K562 (cell line): ENCODE results near the gene KIF5A. TPM values are rescaled to one million over a fixed set of nuclear protein-coding genes. Genes with fewer than 3 reads are reported as not detected.

Source experiments
- ATAC-seq: fragments of 200-7000 bp; cut with Tn5 transposase; 3 replicates; pipeline ENCODE4 v1.9.1; 2020; ENCODE audit warnings: moderate library complexity
- BruUV-seq: library from RNA; stranded (reverse); fragments of 400-500 nt; replicated peaks from 2 replicates; lab custom pipeline; 2021; lab: Mats Ljungman, UMichigan
- CTCF ChIA-PET: fragments of 300-600 bp; formaldehyde crosslinking; extraction: SDS; loops from one replicate; lab custom pipeline; 2021; ENCODE audit warnings: low intra/inter-chr PET ratio; lab: Yijun Ruan, JAX
- POLR2A ChIA-PET: fragments of 300-600, 350-650 bp; sonication (Branson Sonifier 250); formaldehyde crosslinking; extraction: SDS; loops from one replicate; lab custom pipeline; 2021; ENCODE audit warnings: antibody characterized with exemption, inconsistent platforms; lab: Yijun Ruan, JAX
- DNase-seq, 4 experiments: peaks; one replicate each; pipeline versions ENCODE4 v3.0.0 to v3.0.0-alpha.2; 2011 to 2018; ENCODE audit warnings: low spot score in 3 of 4, mixed read lengths in 3 of 4; ENCODE audit errors: extremely low read depth in 1 of 4
- FAIRE-seq: peaks from 2 replicates; lab custom pipeline; 2011; peaks lifted over from hg19 to GRCh38; lab: Jason Lieb, UNC
- H2AFZ ChIP-seq: 2 replicates; pipeline ENCODE4 v1.6.0; 2011; ENCODE audit warnings: low read depth, low read length, control low read depth, inconsistent platforms
- H3K27ac ChIP-seq: fragments of 200-600 bp; 3 replicates; pipeline ENCODE4 v1.8.0; 2011; ENCODE audit warnings: low read depth, mild to moderate bottlenecking, control low read depth, inconsistent platforms, low read length, moderate library complexity, mixed read lengths; ENCODE audit errors: extremely low read depth
- H3K27me3 ChIP-seq, 2 experiments: fragments of 300-600 bp in 1 of 2; 2 replicates in 1 of 2; 3 replicates in 1 of 2; pipeline versions ENCODE4 v1.6.0 to v1.8.0; 2011; ENCODE audit warnings: inconsistent platforms in 2 of 2, low read length in 2 of 2, mild to moderate bottlenecking in 1 of 2, mixed read lengths in 1 of 2, moderate library complexity in 1 of 2; ENCODE audit not compliant: control insufficient read depth in 2 of 2, insufficient read depth in 2 of 2
- H3K36me3 ChIP-seq: fragments of 300-600 bp; 3 replicates; pipeline ENCODE4 v1.8.0; 2011; ENCODE audit warnings: mild to moderate bottlenecking, low read length, inconsistent platforms; ENCODE audit not compliant: control insufficient read depth, insufficient read depth
- H3K4me1 ChIP-seq, 2 experiments: fragments of 200-600 bp in 1 of 2; replicated peaks in 1 of 2; 2 replicates in 1 of 2; 3 replicates in 1 of 2; pipeline versions ENCODE4 v1.5.1 to v1.8.0; 2011; ENCODE audit warnings: inconsistent platforms in 2 of 2, low read length in 2 of 2, mild to moderate bottlenecking in 1 of 2, mixed read lengths in 1 of 2, moderate library complexity in 1 of 2; ENCODE audit not compliant: control insufficient read depth in 2 of 2, insufficient read depth in 2 of 2
- H3K4me2 ChIP-seq: 2 replicates; pipeline ENCODE4 v1.6.1; 2011; ENCODE audit warnings: low read length, control low read depth, inconsistent platforms, mixed read lengths; ENCODE audit not compliant: insufficient read depth
- H3K4me3 ChIP-seq: fragments of 200-600 bp; sonication (generic), shearing (Covaris generic); 2 replicates; pipeline ENCODE4 v1.5.1; 2016; ENCODE audit warnings: control low read depth, inconsistent platforms
- H3K79me2 ChIP-seq: fragments of 200-600 bp; 3 replicates; pipeline ENCODE4 v1.8.0; 2011; ENCODE audit warnings: low read length, inconsistent platforms; ENCODE audit not compliant: control insufficient read depth, insufficient read depth
- H3K9ac ChIP-seq, 2 experiments: 2 replicates each; pipeline versions ENCODE4 v1.6.0 to v1.6.1; 2011; ENCODE audit warnings: low read depth in 2 of 2, low read length in 2 of 2, control low read depth in 1 of 2, inconsistent platforms in 1 of 2, mild to moderate bottlenecking in 1 of 2, mixed read lengths in 1 of 2; ENCODE audit not compliant: insufficient read depth in 1 of 2
- H3K9me1 ChIP-seq: one replicate; pipeline ENCODE4 v1.6.0; 2011; ENCODE audit warnings: inconsistent platforms, mild to moderate bottlenecking, low read length, moderate library complexity; ENCODE audit not compliant: control insufficient read depth, insufficient read depth
- H3K9me3 ChIP-seq: replicated peaks from 2 replicates; pipeline ENCODE4 v1.5.1; 2011; ENCODE audit warnings: low read depth, low read length, inconsistent platforms; ENCODE audit not compliant: control insufficient read depth, insufficient read depth
- H4K20me1 ChIP-seq: replicated peaks from 2 replicates; pipeline ENCODE4 v1.6.1; 2011; ENCODE audit warnings: low read length, inconsistent platforms, mixed read lengths; ENCODE audit not compliant: control insufficient read depth, insufficient read depth
- CEBPB ChIP-seq: fragments of 450-650 bp; IDR thresholded peaks from 2 replicates; pipeline ENCODE4 v1.6.1; 2016; ENCODE audit warnings: missing genetic modification characterization, missing compliant biosample characterization
- CEBPG ChIP-seq, 3 experiments: fragments of 200-800 bp in 1 of 3; sonication (Bioruptor generic) in 1 of 3; sonication (generic) in 1 of 3; formaldehyde crosslinking in 1 of 3; IDR thresholded peaks in 2 of 3; conservative IDR thresholded peaks in 1 of 3; 2 replicates each; pipeline versions ENCODE4 v1.6.1 to v1.8.0; 2016 to 2022; ENCODE audit warnings: missing compliant biosample characterization in 2 of 3, missing genetic modification characterization in 2 of 3, mild to moderate bottlenecking in 1 of 3, missing genetic modification reagents in 1 of 3
- EHMT2 ChIP-seq: fragments of 450-650 bp; IDR thresholded peaks from 2 replicates; pipeline ENCODE4 v1.6.1; 2018; ENCODE audit warnings: antibody characterized with exemption
- ESRRB ChIP-seq: fragments of 250-450 bp; sonication (Bioruptor Pico); IDR thresholded peaks from 2 replicates; pipeline ENCODE4 v1.5.0; 2020; ENCODE audit warnings: mild to moderate bottlenecking, moderate library complexity, borderline replicate concordance
- JUND ChIP-seq, 2 experiments: IDR thresholded peaks; 2 replicates in 1 of 2; 3 replicates in 1 of 2; pipeline ENCODE4 v1.6.1; 2011; ENCODE audit warnings: borderline replicate concordance in 2 of 2, low read depth in 2 of 2, low read length in 2 of 2, improper control_type of control experiment in 1 of 2, missing biosample characterization in 1 of 2, missing genetic modification characterization in 1 of 2, missing genetic modification reagents in 1 of 2
- PRDM10 ChIP-seq: fragments of 450-650 bp; IDR thresholded peaks from 2 replicates; pipeline ENCODE4 v1.6.1; 2018; ENCODE audit not compliant: partially characterized antibody
- ZNF589 ChIP-seq: fragments of 200-800 bp; sonication (Bioruptor generic); IDR thresholded peaks from 2 replicates; pipeline ENCODE4 v1.6.1; 2016; ENCODE audit warnings: low read depth, missing genetic modification characterization, missing compliant biosample characterization
- WGBS: fragments of 100-300 bp; shearing (Covaris generic); methylation state at CpG from one replicate; pipeline ENCODE4 v1.1.6; 2016; ENCODE audit warnings: low coverage, mixed read lengths; ENCODE audit not compliant: insufficient coverage; ENCODE audit errors: missing lambda C conversion rate; 5-methylcytosine and 5-hydroxymethylcytosine counted together
- in situ Hi-C: fragments of 300-500 bp; cut with MboI; formaldehyde crosslinking; loops from 4 replicates; pipeline ENCODE4 v1.15.0; 2018; ENCODE audit warnings: inconsistent platforms, mixed read lengths
- intact Hi-C: fragments of 100-400 bp; cut with micrococcal nuclease; formaldehyde crosslinking; loops from 2 replicates; pipeline ENCODE4 v1.14.2; 2022
- polyA plus RNA-seq, 8 experiments: library from polyadenylated mRNA; depleted of rRNA in 4 of 8; stranded (reverse) in 5 of 8; unstranded in 3 of 8; fragments of >200 nt; fragmentation: Nextera tagmentation in 2 of 8; fragmentation: Illumina TruSeq in 1 of 8; extraction: Ambion mirVana in 2 of 8; extraction: Trizol in 1 of 8; gene quantifications; 2 replicates each; pipeline versions ENCODE4 v1.2.1 to v1.2.3, GENCODE V29; 2011 to 2014; ENCODE audit warnings: inconsistent platforms in 1 of 8, missing spikeins in 1 of 8
- total RNA-seq, 7 experiments: library from RNA; depleted of rRNA in 6 of 7; stranded (reverse); fragments of >200 nt in 6 of 7; fragmentation: Illumina TruSeq in 2 of 7; extraction: Trizol in 2 of 7; gene quantifications; 2 replicates each; pipeline versions ENCODE4 v1.2.1 to v1.2.3, GENCODE V29; 2011 to 2021; ENCODE audit warnings: low replicate concordance in 1 of 7

Gene KIF5A
- total and polyA plus RNA-seq, 9 of the 15 experiments (the other 6 are each of a cell fraction or from before 2014, with no cell fraction given) = 3.4 to 17.7 (median 8.0) TPM

GRCh38 chr12:57612711-57613426 is 63.0 kb downstream of the KIF5A start (continued):
- no peak for TF ChIP-seq JUND (IDR thresholded peaks at IDR 0.05; ENCODE audit: borderline replicate concordance, low read depth, low read length)
- TF ChIP-seq JUND (tag; IDR thresholded peaks at IDR 0.05; ENCODE audit: borderline replicate concordance, low read depth, low read length) = no peak

GRCh38 chr12:57613427-57614109 is 63.7 kb downstream of the KIF5A start:
- POLR2A ChIA-PET = interaction anchor here (0.6 to 2.4 kb wide), 10 partner anchors 13 to 119 kb away, joined by 3 to 10 read pairs (median 4); partner anchors contain the start of gene DDIT3
- peak overlapping the region; percentile 67 for H3K4me2 ChIP-seq
- WGBS = 35% methylated on average over 10 of the region's 10 CpGs
- no peaks in the 10 kb centered on the region for H3K9me3 ChIP-seq
- TF ChIP-seq CEBPB (tag) (peak; percentile 70), EHMT2 (no peak), ESRRB (CRISPR knock-in tag) (no peak), PRDM10 (peak; percentile 66), CEBPG (CRISPR knock-in tag; IDR thresholded peaks at IDR 0.05) (no peak), CEBPG (tag; conservative IDR thresholded peaks at IDR 0.05 in 1 of 2, IDR thresholded peaks at IDR 0.05 in 1 of 2) (peak in 1 of 2 experiments; percentile 34; a peak in 1 of 4 replicates), ZNF589 (CRISPR knock-in tag) (no peak)
- TF ChIP-seq, all 486 proteins: peak for 3
- FAIRE-seq (no peak), ATAC-seq (no peak; the same call in 1 of the 3 replicates), DNase-seq (no peak)
- H3K9me1 ChIP-seq = peaks cover 4% of the 10 kb centered on the region
- H2AFZ ChIP-seq = peak overlapping the region; percentile 70
- CTCF ChIA-PET = no interaction called here
- BruUV-seq = no TSS peak
- in situ Hi-C loops = no loop called here
- H3K27me3 ChIP-seq = no peaks in the 10 kb centered on the region
- H3K79me2 ChIP-seq = peaks cover 2% of the 10 kb centered on the region; the same call in 2 of the 3 replicates
- no peak overlapping the region for H3K4me3 ChIP-seq
- peaks cover 55 to 60% of the 10 kb centered on the region in 2 experiments for H3K4me1 ChIP-seq
- H3K27ac ChIP-seq = peak overlapping the region; percentile 17; the same call in 2 of the 3 replicates
- peak overlapping the region; percentile 13 to 83; a peak in 3 of 4 replicates for H3K9ac ChIP-seq
- peaks cover 16% of the 10 kb centered on the region; the same call in 2 of the 3 replicates for H3K36me3 ChIP-seq
- intact Hi-C loops = no loop called here
- no peaks in the 10 kb centered on the region for H4K20me1 ChIP-seq
